SKM-1 (cell line): ENCODE data around the gene PTCH2.
"Not testable (repeated sequence)": the region's sequence is repeated elsewhere in the genome, so short reads cannot be mapped to it uniquely, and the experiment has no call there.

Experiments
- DNase-seq: peaks from one replicate; lab custom pipeline; 2025; ENCODE audit not compliant: unreplicated experiment; lab: John Stamatoyannopoulos, UW

PTCH2 gene

DNA sequence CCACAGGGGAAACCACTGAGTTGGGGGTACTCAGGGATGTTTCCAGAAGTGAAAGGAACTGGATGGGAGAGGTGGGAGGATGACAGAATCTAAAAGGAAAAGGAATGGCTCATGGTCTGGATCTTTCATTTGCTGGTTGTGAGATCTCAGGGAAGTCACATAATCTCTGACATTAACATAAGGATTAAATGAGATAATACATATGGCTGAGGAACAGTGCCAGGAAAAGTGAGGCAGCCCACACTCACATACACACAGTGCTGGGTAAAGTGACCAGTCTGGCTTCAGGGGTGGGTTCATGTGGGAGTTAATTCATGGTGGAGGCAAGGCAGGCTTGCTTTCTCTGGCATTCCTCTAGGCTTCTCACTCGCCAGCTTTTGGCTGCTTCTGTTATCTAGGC, 3.9 kb upstream of the PTCH2 start:
- DNase-seq, result no peak

DNA sequence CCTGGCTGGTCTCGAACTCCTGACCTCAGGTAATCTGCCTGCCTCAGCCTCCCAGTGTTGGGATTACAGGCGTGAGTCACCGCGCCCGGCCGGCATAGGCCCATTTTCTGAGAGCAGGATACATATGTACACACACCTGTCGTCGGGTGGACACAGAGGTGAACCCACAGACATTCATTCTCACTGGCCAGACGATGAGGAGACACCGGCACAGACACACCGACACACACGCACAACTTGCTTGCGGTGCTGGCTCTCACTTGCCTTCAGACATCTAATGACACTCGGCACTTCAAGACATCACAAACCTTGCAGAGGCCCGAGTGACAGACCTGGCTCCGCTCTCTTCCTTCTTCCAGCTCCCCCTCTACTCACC, 579 bp downstream of the PTCH2 start:
- DNase-seq, result no peak

DNA sequence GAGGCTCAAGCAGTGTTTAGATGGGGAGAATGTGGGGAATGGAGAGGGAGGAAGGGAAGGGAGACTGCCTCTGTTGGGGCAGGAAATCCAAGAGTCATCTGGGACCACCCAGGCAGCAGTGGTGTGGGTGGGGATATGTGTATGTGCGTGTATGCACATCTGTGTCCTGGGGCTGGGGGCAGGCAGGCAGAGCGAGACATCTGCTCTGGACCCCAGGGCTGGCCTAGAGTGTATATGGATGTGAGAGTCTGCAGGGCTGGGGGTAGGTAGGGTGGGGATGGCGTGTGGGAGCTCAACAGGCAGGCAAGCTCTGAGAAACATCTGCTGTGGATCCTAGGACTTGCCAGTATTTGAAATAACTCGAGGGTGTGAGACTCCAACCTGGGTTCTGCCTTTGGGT, 3.5 kb downstream of the PTCH2 start:
- DNase-seq, result no peak

DNA sequence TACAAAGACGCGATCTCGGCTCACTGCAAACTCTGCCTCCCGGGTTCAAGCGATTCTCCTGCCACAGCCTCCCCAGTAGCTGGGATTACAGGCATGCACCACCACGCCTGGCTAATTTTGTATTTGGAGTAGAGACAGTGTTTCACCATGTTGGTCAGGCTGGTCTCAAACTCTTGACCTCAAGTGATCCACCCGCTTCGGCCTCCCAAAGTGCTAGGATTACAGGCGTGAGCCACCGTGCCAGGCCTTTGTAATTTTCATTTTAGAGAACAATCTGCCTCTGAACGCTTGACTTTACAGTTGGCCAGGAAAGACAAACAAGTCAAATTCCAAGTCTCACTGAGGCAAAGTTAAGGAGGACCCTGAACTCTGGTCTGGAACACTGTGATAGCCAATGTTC, 4.8 kb downstream of the PTCH2 start:
- DNase-seq, result not testable (repeated sequence)

DNA sequence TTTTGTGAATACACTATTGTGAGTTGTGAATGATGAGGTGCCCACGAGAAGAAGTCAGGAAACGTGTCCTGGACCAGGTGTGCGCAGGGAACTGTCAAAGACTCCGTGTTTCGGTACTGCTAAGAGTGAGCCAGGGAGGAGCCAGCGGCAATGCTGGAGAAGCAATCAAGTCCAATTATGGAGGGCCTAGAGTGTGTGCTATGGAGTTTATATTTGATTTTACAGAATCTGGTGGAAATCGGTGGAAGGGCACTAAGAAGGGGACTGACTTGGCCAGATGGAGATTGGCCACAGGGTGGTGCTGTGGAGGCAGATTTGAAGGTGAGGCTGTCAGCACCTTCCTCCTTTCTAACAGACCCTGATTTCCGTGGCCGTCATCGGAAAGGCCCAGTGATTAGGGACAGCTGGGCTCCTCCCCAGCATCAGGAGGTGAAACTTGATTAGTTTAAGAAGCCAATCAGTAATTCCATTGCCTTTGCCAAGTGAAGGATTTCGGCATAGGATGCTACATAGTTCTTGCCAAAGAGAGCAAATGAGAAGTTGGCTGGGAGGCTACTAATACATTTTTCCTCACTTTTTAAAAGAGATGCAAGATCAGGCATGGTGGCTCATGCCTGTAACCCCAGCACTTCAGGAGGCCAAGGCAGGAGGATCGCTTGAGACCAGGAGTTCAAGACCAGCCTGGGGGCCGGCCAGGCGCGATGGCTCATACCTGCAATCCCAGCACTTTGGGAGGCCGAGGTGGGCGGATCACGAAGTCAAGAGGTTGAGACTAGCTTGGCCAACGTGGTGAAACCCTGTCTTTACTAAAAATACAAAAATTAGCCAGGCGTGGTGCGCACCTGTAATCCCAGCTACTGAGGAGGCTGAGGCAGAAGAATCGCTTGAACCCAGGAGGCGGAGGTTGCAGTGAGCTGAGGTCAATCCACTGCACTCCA, 7.0 kb downstream of the PTCH2 start:
- DNase-seq, result peak; percentile 47

DNA sequence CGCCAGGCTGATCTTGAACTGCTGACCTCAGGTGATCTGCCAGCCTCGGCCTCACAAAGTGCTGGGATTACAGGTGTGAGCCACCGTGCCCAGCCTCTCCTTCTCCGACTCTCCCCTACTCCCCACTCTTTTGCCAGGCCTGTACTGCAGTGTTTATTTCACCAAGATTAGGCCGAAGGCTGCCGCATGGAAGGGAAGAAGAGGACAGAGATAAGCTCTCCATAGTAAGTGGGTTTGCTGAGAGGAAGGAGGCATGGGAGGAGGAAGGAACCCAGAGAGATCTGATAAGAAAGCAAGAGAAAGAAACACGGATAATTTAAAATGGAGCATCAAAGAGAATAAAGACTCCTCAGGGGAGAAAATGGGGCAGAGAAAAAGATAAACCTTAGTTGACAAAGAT, 8.7 kb downstream of the PTCH2 start:
- no peak for DNase-seq

DNA sequence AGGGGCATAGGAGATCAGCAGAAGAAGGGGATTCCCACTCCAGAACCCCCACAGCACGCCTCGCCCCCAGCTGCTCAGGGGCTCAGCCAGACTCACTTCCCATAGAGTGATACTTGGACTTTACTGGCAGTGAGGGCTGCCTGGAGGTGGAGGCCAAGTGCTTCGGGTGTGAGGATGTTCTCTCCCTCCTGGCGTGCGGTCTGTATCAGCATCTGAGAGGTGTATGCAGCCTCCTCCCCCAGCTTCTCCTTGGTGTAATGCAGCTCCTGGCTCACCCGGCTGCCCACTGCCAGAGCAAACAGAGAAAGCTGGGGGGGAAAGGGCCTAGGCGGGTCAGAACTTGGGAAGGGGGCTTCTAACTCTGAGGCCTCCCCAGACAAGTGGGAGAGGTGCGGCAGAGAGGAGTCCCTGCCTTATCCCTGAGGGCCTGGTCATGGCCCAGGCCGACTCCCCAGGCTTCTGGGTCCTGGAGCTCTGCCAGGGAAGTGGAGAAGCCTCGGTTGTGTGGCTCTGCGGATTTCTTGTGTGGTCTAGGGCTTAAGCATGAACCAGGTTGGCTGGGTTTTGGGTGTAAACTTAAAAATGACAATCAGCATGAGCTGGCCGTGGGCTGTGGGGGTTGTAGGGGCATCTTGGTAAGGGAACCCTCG, 10.9 kb downstream of the PTCH2 start:
- DNase-seq, result no peak

DNA sequence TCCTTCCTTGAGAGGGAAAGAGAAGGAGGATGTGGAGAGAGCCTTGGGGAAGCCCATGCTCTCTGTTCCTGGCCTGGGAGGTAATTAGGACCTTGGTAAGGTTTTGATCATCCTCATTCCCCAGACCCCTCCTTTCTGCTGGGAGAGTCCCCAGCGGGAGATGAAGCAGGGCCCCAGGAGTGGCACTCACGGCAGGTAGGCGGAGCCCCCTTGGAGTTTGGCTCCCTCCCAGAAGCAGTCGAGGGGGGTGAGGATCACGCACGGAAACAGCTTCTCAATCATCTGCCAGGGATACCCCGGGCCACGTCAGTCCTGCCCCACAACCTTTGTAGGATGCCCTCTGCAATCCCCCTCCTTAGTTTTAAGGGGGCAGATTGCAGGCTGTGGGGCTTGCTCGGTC, 11.5 kb downstream of the PTCH2 start:
- no peak for DNase-seq

DNA sequence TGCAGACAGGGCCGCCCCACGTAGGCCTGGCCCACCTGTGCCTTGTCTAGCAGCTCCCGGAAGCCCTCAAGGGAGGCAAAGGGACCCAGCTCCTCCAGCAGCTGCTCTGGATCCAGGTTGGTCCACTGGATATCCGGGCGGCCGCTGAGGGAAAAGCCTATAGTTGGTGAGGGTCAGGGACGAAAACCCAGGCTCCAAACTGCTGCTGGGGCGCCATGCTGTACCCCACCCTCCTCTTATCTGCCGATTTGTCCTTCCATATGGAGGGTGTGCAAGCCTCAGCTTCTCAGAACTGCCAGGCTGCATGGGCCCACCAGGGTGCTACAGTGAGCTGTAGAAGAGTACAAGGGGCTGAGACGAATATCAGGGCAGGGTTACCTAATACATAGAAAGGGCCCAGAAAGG, 12.2 kb downstream of the PTCH2 start:
- no peak for DNase-seq

DNA sequence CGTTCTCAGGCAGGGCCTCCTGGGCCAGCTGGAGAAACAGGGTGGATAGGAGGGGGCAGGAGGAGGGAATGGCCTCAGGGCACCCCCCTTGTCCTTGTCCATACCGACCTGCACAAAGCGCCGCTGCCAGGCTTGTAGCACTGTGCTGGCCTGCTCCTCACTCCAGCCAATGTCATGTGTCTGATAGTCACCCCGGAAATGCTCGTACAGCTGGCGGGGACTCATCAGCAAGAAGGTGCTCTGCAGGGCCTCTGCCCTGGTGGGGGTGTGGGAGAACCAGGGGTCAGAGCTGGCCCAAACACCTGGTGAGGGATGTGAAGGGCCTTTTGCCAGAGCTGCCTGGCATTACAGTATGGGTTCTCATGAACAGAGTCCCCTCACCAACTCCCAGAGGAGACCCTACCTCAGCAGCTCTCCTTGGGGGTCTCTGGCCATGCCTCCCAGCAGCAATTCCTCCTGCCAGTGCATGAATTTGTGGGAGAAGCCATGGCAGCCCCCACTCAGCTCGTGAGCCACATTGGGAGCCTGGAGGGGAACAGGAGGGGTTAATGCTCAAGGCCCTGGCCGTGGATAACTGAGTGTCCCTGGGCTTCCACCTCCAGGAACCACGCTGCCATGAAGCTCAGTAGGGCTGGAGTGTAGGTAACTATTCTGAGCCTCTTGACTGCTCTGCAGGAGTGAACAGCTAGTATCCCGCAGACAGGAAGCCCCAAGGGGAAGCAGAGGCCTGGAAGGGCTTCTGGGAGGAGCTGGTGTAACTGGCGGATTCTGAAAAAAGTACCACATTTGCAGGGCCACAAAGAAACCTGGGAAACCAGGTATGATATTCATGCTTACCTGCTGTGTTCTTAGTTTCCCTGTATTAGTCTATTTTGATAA, 13.3 kb downstream of the PTCH2 start:
- no peak for DNase-seq

DNA sequence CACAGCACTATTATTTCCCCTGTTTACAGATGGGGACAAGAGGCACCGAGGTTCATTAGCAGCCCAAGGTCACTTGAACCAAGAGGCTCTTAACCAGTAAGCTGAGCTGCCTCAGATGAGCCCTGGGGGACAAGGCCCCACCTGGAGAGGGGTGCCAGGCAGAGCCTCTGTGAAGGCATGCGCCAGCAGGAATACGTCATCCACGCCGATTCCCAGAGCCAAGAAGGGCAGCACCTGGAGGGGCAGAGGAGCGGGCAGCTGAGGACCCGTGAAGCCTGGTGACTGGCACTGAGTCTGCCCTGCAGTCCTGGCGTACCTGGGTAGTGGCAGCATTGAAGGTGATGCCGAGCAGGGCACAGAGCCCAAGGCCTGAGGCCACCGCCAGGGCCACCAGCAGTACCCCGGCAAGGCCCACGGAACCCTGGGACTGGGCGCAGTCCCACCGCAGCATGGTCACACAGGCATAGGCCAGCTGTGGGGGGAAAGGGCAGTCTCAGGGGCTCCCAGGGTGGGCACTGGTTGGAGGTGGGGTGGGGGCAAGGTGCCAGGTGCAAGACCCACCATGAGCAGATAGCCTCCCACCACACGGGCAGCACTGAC, 14.1 kb downstream of the PTCH2 start:
- DNase-seq, result no peak

DNA sequence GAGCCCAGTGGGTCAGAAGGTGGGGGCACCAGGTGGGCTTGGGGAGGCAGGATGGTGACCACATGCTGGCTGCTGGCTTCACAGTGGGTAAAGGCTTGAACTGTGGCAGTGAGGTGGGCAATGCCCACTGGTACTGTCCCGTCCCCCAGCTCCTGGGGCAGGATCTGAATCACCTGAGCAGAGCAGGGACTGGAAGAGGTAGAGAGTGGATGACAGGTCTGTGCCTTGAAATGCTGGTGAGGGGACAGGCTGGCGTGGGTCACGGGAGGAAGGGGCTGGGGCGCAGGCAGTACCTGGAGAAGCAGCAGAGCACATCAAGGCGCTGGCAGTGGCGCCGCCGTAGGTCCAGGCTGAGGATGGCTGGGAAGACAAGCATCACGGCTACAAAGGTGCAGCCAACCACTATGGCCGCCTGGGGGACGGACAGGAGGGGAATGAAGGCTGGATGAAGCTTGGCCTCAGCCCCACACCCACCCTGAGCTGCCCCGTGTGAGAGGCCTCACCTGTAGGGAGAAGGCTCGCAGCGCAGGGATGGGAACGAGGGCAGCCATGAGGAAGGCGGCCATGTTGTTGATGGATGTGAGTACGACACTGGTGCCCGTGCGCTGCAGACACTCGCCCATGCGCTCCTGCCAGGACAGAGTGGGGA, 14.9 kb downstream of the PTCH2 start:
- no peak for DNase-seq

DNA sequence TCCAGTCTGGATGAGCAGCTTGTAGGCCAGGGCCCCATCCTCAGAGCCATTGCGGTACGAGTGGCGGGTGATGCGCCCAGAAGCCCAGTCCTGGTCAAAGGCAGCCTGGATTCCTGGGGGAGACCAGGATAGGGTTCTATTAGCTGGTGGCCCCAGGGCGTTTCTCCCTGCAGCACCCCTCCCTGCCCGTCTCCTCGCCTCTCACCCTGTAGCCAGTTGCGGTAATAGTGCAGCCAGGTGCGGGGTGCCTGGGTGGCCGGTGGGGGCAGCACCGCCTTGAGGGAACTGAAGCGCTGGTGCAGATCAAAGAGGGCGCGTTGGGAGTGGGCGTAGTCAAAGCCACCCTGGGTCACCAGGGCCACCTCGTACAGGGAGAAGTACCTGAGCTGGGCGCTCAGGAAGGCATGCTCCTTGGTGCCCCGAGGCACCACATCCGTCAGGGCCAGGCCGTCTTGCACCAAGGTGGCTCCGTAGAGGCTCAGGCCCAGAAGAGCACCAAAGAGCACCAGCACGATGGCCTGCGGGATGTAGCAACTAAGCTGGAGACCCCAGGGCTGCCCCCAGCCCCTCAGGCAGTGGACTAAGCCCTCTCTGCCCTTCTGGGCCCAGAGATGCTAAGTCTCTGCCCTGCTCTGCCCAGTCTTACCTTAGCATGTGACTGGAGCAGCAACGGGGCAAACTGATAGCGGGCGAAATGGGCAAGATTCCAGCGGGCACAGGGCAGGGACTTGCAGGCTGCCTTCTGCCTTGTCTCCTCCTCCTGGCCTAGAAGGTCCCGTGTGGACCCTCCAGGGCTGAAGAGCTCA, 15.7 kb downstream of the PTCH2 start:
- no peak for DNase-seq

DNA sequence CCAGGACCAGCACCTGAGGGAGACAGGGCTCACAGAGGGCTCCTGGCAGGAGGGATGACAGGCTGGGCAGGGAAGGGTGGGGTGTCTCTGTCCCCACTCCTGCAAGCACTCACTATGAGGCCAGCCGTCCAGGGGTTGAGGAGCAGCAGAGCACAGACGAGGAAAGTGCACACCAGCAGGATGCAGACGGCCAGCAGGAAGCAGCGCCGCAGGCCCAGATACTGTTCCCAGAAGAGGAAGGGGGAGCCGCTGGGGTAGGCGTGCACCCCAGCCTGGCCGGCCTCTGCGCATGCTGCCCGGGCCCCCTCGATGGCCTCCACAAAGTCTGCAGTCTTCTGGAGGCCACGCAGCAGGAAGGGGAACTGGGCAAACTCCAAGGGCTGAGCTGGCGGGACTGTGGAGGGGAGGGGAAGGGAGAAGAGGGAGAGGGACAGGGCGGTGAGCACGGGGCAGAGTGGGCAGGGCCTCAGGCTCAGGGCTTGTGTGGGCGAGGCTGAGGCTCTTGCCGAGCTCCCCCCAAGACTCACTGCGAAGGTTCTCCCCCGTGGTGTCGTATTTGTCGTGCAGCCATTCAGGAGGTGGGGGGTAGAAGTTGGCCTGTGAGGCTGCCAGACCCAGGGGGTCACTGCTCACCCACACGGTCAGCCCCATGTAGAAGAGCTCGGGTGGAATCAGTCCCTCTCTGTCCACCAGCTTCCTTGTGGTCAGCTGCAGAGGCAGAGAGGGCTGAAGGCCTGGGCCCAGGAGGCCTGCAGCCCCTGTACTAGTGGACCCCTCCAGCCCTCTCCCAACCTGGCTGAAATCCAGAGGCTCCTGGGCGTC, 16.5 kb downstream of the PTCH2 start:
- peak; percentile 32 for DNase-seq

DNA sequence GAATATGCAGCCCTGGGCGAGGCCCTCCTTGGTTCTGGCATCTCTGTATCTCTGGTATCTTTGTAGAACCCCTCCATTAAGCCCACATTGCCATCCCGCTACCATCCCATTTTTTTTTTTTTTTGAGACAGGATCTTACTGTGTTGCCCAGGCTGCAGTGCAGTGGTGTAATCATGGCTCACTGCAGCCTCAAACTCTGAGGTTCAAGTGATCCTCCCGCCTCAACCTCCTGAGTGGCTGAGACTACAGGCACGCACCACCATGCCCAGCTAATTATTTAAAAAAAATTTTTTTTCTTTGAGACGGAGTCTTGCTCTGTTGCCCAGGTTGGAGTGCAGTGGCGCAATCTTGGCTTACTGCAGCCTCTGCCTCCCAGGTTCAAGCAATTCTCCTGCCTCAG, 18.7 kb downstream of the PTCH2 start:
- not testable (repeated sequence) for DNase-seq

DNA sequence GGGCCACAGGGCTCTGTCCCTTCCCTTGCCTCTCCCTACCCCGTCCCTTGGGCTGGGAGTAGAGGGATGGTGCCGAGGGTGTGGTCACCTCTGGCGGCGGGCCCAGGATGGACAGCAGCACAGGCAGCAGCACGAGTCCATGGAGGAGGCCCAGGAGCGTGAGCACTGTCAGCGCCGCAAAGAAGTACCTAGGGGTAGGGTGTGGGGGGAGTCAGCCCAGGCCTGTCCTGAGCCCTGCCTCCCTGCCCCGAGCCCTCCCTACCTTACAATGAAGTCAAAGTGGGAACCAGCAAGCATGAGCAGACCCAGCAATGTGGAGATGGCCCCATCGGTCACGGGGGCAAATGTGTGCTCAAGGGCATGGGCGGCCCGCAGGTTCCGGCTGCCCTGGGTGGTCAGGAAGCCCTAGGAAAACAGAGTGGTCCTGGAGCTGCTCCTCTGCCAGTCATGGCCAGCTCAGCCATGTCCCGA, 20.0 kb downstream of the PTCH2 start:
- no peak for DNase-seq

DNA sequence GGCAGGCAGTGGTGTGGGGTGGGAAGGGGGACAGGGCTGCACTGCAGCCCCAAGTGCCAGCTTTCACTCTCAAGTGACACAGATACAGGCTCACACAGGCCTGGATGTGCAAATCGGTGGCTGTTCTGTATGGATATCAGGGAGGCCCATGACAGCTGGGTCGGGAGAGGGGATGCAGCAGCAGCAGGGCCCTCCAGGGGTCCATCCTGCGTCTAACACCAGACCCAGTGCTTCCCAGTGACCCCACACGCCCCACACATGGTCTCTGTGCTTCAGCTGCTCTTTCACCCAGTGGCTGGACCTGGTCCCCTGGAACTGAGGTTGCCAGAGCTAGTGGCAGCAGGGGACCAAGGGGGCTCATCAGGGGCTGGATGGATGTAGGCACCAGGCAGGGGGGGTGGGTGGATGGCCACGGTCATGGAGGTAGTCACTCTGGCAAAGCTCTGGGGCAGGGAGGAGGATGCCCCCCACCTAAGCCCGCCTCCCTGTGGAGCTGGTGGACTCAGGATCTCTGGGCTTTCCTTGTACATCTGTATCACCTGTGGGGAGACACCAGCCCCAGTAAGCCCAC, 20.8 kb downstream of the PTCH2 start:
- DNase-seq, result no peak

DNA sequence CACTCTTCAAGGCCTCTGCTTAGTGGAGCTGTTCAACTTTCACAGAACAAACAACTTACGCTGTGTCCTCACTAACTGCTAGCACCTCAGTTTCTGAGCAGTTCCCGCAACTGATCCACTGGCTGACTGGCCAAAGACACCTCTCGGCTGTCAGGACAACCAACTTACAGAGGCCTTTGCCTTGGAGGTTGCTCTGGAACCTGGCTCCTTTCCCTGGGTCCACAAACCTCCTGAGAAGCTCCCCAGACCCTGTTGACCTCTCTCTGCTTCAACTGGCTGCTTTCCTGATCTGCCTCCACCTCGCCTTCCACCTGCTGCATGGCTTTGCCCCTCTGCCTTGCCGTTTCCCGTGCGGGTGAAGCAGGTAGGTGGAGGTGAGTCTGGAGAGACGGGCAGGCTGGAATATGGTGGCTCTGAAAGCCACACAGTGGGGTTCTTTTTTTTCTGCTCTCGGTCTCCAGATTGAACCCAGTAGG, 21.8 kb downstream of the PTCH2 start:
- no peak for DNase-seq
